GM19099 (cell line): ENCODE measurements around the gene TGFBI.

Experiments used
- POLR2A ChIP-seq: IDR thresholded peaks from 3 replicates; pipeline ENCODE4 v1.6.1; 2011; ENCODE audit warnings: low read depth; ENCODE audit not compliant: insufficient read length; ENCODE audit errors: extremely low read depth

Gene TGFBI

GRCh38 chr5:136028782-136029742 lies at the start of gene TGFBI:
Gene TGFBI (plus strand): TSS chr5:136028988. CDS start chr5:136029056, 68 bp downstream.
- no peak for TF ChIP-seq POLR2A

GRCh38 chr5:135978993-135979392 lies 49.8 kb upstream of the TGFBI start:
- no peak for TF ChIP-seq POLR2A

GRCh38 chr5:135979510-135979909 lies 49.3 kb upstream of the TGFBI start:
- TF ChIP-seq POLR2A: no peak

GRCh38 chr5:135980620-135981019 lies 48.2 kb upstream of the TGFBI start:
- no peak for TF ChIP-seq POLR2A

- TF ChIP-seq POLR2A: no peak
Measured at GRCh38 chr5:135985951-135986350, 42.8 kb upstream of the TGFBI start.

GRCh38 chr5:135986401-135986800 lies 42.4 kb upstream of the TGFBI start:
- no peak for TF ChIP-seq POLR2A

- TF ChIP-seq POLR2A: no peak
Measured at GRCh38 chr5:135986891-135987401, 41.8 kb upstream of the TGFBI start.

- TF ChIP-seq POLR2A: no peak
Measured at GRCh38 chr5:135988546-135988945, 40.2 kb upstream of the TGFBI start.

GRCh38 chr5:135989686-135990085 lies 39.1 kb upstream of the TGFBI start:
- no peak for TF ChIP-seq POLR2A

GRCh38 chr5:135990528-135991255 lies 38.1 kb upstream of the TGFBI start:
- TF ChIP-seq POLR2A: no peak

GRCh38 chr5:135991429-135991828 lies 37.4 kb upstream of the TGFBI start:
- no peak for TF ChIP-seq POLR2A

- TF ChIP-seq POLR2A: no peak
Measured at GRCh38 chr5:135993335-135993879, 35.4 kb upstream of the TGFBI start.

GRCh38 chr5:135993880-135994636 lies 34.7 kb upstream of the TGFBI start:
- TF ChIP-seq POLR2A: no peak

- no peak for TF ChIP-seq POLR2A
Measured at GRCh38 chr5:135995976-135996375, 32.8 kb upstream of the TGFBI start.

GRCh38 chr5:135996611-135997010 lies 32.2 kb upstream of the TGFBI start:
- TF ChIP-seq POLR2A: no peak

GRCh38 chr5:135997673-135998335 lies 31.0 kb upstream of the TGFBI start:
- TF ChIP-seq POLR2A: no peak
